Cardiac muscle cell (in vitro differentiated cells and primary cell): Measurements from ENCODE around the gene LCLAT1. TPM values are rescaled to one million over a fixed set of nuclear protein-coding genes. Genes with fewer than 3 reads are reported as not detected.

Experiments
- DNase-seq, 2 donors: peaks; one replicate each; pipeline versions ENCODE4 v3.0.0 to v3.0.0-alpha.2; 2010 to 2017; ENCODE audit warnings: low read depth in 1 of 2, low spot score in 1 of 2
- H3K27ac ChIP-seq: fragments of 200-600 bp; sonication (generic); 2 replicates; pipeline ENCODE4 v1.5.1; 2016
- H3K27me3 ChIP-seq: fragments of 200-600 bp; sonication (generic); 2 replicates; pipeline ENCODE4 v1.6.0; 2016; ENCODE audit warnings: control low read depth
- H3K36me3 ChIP-seq: fragments of 200-600 bp; sonication (generic); 2 replicates; pipeline ENCODE4 v1.5.1; 2016; ENCODE audit warnings: control low read depth
- H3K4me1 ChIP-seq: fragments of 200-600 bp; sonication (generic); 2 replicates; pipeline ENCODE4 v1.8.1; 2017; ENCODE audit warnings: low read depth, mild to moderate bottlenecking, mixed run types
- H3K4me3 ChIP-seq: fragments of 200-600 bp; sonication (generic); 2 replicates; pipeline ENCODE4 v1.5.1; 2016; ENCODE audit warnings: mild to moderate bottlenecking
- H3K9me3 ChIP-seq: fragments of 200-600 bp; sonication (generic); 2 replicates; pipeline ENCODE4 v1.5.1; 2017; ENCODE audit warnings: low read depth, mild to moderate bottlenecking, control low read depth
- polyA plus RNA-seq: library from polyadenylated mRNA; unstranded; fragments of >200 nt; fragmentation: Nextera tagmentation; extraction: Ambion mirVana; gene quantifications from 2 replicates; pipeline ENCODE4 v1.2.1, GENCODE V29; 2016
- total RNA-seq: library from RNA; depleted of rRNA; stranded (reverse); fragments of >200 nt; gene quantifications from 2 replicates; pipeline ENCODE4 v1.2.3, GENCODE V29; 2016
- TF ChIP-seq, protein P1 (sequence below): IDR thresholded peaks from 2 replicates; pipeline ENCODE4 v1.5.1; 2012; ENCODE audit warnings: low read depth, mild to moderate bottlenecking, low read length

Gene LCLAT1
- total RNA-seq, result 19.6 and 22.6 TPM in 2 replicates
- polyA plus RNA-seq, result 24.7 and 25.5 TPM in 2 replicates

DNA sequence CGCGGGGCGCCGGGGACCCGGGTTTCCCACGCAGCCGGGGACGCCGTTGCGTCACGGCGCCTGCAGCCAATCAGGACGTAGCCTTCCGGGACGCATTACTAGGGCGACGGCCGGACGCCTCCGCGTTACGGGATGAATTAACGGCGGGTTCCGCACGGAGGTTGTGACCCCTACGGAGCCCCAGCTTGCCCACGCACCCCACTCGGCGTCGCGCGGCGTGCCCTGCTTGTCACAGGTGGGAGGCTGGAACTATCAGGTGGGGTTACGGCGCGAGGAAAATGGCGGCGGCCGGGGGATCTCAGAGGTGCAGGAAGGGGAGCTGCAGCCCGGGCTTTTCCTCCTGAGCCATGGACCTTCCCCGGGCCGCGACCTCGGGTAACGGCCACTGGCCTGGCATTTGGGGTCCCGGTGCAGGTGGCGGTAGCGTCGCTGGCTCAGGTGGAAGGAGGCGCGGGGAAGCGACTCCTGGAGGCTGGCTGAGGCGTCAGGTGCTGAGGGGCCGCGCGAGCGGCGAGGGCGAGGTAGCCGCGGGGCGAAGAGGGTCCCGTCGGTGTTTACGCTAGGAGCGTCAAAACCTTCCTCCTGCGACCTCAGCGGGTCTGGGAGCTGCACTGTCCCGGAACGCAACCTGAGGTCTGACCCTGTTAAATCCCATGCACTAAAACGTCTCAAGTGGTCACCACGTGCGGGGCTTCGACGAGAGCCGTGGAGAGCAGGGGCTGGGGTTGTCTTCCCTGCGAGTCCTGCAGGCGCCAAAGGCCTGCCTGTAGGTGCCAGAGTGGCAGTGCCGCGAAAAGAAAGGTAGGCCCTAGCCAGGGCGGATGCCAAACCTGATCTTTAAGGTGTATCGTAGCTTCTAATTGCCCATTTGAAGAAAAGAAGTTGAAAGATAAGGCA lies at the start of gene LCLAT1:
TSS of gene LCLAT1 (plus strand) at position 98 of the 897 bp plus-strand sequence. CDS start 78,345 bp downstream, outside the sequence.
- peak; percentile 75 to 81 for DNase-seq
- no peaks in the 10 kb centered on the region for H3K9me3 ChIP-seq
- peak within 1 kb of the TSS; percentile 83 for H3K4me3 ChIP-seq
- peak within 1 kb of the TSS; percentile 78 for H3K27ac ChIP-seq
- TF ChIP-seq, protein P1, sequence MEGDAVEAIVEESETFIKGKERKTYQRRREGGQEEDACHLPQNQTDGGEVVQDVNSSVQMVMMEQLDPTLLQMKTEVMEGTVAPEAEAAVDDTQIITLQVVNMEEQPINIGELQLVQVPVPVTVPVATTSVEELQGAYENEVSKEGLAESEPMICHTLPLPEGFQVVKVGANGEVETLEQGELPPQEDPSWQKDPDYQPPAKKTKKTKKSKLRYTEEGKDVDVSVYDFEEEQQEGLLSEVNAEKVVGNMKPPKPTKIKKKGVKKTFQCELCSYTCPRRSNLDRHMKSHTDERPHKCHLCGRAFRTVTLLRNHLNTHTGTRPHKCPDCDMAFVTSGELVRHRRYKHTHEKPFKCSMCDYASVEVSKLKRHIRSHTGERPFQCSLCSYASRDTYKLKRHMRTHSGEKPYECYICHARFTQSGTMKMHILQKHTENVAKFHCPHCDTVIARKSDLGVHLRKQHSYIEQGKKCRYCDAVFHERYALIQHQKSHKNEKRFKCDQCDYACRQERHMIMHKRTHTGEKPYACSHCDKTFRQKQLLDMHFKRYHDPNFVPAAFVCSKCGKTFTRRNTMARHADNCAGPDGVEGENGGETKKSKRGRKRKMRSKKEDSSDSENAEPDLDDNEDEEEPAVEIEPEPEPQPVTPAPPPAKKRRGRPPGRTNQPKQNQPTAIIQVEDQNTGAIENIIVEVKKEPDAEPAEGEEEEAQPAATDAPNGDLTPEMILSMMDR, result no peak
- no peaks in the 10 kb centered on the region for H3K27me3 ChIP-seq
- peaks cover 9% of the 10 kb centered on the region for H3K4me1 ChIP-seq
- no peaks in the 10 kb centered on the region for H3K36me3 ChIP-seq

DNA sequence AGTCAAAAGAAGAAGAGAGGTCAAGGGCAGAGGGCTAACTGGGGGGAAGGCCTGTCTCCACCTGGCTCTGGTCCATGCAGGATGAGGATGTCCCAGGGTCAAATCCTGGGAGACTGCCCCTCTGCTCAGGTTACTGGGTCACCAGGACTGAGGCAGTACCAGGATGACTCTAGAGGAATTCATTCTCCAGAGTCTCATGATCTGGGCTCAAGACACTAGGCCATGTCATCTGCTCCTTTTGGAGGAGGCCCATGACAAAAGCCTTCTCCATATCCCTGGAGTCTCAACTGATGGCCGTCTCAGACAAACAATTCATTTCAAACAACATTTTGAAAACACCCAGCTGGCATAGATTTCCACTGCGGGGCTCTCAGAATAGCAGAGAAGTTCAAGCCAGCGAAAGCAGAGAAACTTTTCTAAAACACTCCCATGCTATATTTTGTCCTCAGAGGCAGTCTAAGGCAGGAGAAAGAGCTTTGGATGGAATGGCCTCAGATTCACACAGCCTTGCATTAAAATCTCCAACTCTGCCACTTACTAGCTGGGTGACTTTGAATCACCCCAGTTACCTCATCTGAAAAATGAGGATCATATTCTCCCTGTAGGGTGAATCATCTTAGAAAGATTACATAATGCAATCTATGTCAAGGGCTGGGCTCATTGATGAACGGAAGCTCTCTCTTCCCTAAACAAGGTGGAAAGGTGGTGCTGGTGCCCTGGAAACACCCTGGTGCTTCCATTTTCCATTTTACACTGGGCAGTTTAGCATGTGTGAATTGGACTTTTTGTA lies 48.8 kb upstream of the LCLAT1 start:
- Histone ChIP-seq H3K36me3 (no peaks in the 10 kb centered on the region), H3K27me3 (no peaks in the 10 kb centered on the region)
- no peak for DNase-seq

DNA sequence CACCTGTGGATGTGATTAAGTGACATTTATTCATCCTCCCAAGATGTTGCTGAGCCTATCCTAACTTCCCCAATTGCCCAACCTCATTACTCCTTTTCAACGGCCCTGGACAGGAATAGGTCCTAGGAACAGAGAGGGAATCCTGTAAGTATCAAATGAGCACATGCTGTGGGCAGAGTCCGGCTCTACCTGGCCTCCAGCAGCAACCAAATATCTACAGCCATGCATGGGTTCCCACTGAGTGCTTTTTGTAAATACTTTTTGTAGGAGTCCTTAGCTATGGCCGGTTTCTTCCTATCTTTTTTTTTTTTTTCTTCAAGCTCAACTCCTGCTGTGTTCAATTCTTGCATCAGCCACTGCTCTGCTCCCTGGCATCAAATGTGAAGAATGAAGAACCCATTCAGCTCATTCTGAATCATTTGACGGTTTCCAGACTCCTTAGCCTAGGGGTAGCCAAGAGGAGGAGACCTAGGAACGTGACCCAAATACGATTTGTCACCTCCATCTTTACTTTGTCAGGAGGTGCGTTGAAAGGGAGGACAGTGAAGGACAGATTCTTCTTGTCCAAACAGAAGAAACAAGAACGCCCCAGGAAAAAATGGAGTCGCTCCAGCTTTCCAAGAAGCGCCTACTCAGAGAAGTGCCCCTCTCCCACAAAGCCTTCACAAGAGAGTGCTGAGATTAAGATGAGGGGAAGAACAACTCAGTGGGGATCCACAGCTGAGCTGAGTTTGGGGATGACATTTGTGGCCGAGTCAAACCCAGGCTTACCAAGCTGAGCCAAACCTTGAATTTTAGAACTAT lies 46.7 kb upstream of the LCLAT1 start:
- no peaks in the 10 kb centered on the region for H3K27me3 ChIP-seq
- no peaks in the 10 kb centered on the region for H3K36me3 ChIP-seq
- H3K4me3 ChIP-seq, result no peak overlapping the region
- no peak for DNase-seq
- no peak overlapping the region for H3K27ac ChIP-seq
- peaks cover 38% of the 10 kb centered on the region for H3K4me1 ChIP-seq
- H3K9me3 ChIP-seq, result no peaks in the 10 kb centered on the region
- TF ChIP-seq, protein P1, result no peak

More for the DNA sequence above, 48.8 kb upstream of the LCLAT1 start:
- TF ChIP-seq, protein P1, result no peak
- Histone ChIP-seq H3K4me3 (no peak overlapping the region), H3K9me3 (no peaks in the 10 kb centered on the region), H3K27ac (no peak overlapping the region), H3K4me1 (peaks cover 30% of the 10 kb centered on the region)

DNA sequence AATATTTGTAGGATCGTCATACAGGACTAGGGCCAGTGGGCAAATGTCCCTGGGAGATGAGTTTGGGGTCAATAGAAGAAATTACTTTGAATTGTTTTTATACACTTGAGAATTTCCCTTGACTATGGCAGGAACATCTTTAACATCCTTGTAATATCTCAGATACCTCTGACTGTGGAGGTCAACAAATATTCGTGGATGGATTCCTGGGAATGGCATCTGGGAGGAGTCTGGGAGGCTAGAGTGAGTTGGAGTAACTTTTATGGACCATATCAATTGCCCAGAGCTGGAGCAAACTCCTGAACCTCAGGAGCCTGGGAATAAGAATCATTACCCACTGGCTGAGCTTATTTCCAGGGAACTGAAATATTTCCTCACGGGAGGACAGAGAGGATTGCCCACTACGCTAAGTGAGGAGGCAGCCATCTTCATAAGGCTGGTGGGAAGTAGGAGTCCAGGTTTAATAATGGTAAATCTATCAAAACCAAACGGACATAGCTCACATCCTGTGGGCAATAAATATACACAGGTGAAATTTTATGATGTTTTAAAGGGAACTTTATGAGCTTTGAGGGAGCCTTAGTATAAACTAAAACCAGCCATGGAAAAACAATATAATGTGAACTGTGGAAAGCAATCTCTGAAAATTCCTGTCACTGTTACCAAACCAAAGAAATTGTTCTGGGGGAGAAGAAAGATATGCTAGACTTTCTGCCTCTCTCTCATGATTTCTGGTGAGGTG lies 44.4 kb upstream of the LCLAT1 start:
- Histone ChIP-seq H3K4me1 (peaks cover 40% of the 10 kb centered on the region), H3K4me3 (no peak overlapping the region), H3K36me3 (no peaks in the 10 kb centered on the region), H3K9me3 (no peaks in the 10 kb centered on the region), H3K27me3 (no peaks in the 10 kb centered on the region), H3K27ac (no peak overlapping the region)
- no peak for DNase-seq
- TF ChIP-seq, protein P1, result no peak
